OCI-LY3 (cell line): ENCODE results near the gene ASS1.

ENCODE experiments used
- CTCF ChIP-seq: fragments of 200-600, 300-600 bp; sonication (generic); IDR thresholded peaks from 2 replicates; pipeline ENCODE4 v1.5.1; 2014; ENCODE audit warnings: antibody characterized with exemption, low read length, low read depth
- EZH2phosphoT487 ChIP-seq: fragments of 200-600 bp; shearing (Covaris generic); IDR thresholded peaks from 2 replicates; pipeline ENCODE4 v1.6.1; 2018; ENCODE audit warnings: antibody characterized with exemption, mixed run types, low read depth

DNA sequence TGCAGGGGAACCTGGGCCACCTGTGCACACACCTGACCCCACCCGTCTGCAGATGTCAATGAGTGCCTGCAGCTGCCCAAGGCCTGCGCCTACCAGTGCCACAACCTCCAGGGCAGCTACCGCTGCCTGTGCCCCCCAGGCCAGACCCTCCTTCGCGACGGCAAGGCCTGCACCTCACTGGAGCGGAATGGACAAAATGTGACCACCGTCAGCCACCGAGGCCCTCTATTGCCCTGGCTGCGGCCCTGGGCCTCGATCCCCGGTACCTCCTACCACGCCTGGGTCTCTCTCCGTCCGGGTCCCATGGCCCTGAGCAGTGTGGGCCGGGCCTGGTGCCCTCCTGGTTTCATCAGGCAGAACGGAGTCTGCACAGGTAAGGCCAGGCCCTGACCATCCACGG, 14.5 kb upstream of the ASS1 start:
- TF ChIP-seq CTCF (no peak), EZH2phosphoT487 (no peak)
